HG03575 (cell line): ENCODE measurements around the gene AOPEP.

Experiments used
- ATAC-seq: cut with Tn5 transposase; IDR thresholded peaks from one replicate; pipeline ENCODE4 v1.9.1; 2021; ENCODE audit not compliant: unreplicated experiment, insufficient number of reproducible peaks, low FRiP score; ENCODE audit errors: extremely low read depth

Gene AOPEP, protein sequence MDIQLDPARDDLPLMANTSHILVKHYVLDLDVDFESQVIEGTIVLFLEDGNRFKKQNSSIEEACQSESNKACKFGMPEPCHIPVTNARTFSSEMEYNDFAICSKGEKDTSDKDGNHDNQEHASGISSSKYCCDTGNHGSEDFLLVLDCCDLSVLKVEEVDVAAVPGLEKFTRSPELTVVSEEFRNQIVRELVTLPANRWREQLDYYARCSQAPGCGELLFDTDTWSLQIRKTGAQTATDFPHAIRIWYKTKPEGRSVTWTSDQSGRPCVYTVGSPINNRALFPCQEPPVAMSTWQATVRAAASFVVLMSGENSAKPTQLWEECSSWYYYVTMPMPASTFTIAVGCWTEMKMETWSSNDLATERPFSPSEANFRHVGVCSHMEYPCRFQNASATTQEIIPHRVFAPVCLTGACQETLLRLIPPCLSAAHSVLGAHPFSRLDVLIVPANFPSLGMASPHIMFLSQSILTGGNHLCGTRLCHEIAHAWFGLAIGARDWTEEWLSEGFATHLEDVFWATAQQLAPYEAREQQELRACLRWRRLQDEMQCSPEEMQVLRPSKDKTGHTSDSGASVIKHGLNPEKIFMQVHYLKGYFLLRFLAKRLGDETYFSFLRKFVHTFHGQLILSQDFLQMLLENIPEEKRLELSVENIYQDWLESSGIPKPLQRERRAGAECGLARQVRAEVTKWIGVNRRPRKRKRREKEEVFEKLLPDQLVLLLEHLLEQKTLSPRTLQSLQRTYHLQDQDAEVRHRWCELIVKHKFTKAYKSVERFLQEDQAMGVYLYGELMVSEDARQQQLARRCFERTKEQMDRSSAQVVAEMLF

DNA sequence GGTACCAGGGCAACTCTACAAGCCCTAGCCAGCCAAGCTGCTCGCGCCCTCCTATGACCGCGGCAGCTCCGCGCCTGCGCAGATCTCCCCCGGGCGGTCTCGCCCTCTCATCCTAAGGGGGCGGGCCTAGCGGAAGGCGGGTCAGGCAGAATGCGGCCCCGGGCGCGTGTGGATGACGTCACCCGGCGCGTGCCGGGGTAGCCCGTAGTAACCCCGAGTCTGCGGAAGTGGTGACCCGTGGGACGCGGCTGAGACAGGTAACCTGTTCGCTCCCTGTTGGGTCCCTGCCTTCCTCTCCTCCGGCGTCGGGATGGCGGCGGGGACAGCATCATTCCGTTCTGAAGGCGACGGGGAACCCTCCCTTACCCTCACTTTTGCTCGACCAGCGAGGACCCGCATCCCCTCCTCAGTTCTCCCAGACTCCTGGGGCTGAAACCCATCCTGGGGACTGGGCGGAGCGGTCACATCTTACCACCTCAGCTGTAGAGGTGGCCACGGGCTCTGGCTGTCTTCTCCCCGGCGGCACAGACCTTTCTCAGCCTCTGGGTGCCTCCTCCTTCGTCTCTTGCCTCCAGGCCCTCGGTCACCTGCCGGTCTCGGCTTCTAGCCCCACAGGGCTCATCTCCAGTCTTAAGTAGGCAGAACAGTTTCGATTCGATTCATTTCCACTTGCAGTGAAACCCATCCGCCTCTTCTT lies at the start of gene AOPEP:
TSS of gene AOPEP (plus strand) at position 205 of the 697 bp plus-strand sequence. CDS start 33,085 bp downstream, outside the sequence.
- ATAC-seq: peak; percentile 65

DNA sequence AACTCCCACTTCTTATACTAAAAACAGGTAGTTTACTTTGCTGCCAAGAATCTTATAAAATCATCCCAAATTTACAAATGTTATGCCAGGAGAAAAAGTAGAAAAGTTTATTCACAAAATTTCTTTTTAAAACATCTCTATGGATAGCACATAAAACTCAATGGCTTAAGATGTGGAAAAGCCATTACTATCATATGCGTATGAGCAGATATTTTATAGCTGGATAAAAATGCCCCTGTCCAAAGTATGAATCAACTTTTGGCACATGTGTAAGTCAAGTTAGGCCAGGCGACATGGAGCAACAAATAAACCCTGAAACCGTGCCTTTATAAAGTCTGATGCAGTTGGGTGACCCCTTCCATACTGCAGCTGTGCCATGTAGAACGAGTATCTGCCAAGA lies 48.6 kb upstream of the AOPEP start:
- ATAC-seq: no peak

DNA sequence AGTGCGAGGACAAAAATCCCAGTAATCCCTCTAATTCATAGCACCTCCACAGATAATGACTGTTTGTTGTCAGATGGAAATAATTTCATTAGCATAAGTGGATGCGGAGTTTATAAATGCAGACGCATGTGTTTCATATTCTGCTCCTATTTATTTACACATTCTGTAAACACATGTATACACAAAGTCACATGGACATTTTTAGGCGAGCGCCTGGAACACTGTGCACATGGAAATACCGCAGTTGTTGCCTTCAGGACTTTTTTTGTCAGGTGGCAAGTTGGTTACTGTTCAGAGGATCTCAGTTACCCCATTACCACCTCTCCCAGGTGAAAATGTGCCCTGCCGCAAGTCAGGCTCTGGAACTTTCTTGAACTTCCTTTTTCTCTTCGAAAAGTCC lies 46.9 kb upstream of the AOPEP start:
- no peak for ATAC-seq

DNA sequence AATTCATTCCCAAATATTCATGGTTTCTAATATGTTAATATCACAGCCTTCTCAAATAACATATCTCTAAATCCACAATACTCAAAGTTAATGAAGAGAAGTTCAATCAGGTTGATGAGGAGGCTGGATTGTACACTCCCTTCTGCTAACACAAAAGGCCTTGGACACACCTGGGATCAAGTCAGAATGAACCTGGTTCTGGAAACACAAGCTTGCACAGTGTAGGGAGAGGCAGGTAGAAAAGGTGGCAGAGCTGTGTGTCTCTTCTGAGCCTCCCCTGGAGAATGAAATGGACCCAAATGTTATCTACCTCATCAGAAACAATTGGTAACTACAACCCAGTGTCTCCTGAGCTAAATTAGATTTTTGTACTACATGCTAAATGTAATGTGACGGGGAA lies 46.5 kb upstream of the AOPEP start:
- ATAC-seq: no peak

DNA sequence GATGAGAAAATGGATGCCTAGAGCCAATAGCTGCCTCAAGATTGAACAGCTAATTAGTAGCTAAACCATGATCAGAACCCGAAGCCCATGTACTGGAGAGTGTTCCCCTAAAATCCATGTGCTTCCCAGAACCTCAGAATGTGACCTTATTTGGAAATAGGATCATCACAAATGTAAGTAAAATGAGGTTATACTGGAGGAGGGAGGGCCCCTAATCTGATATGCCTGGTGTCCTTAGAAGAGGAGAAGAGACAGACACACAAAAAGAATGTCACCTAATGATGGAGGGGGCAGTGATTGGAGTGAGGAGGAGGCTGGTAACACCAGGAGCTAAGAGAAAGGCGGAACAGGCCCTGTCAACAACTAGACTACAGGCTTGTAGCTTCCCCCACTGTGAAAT lies 45.9 kb upstream of the AOPEP start:
- ATAC-seq: no peak

DNA sequence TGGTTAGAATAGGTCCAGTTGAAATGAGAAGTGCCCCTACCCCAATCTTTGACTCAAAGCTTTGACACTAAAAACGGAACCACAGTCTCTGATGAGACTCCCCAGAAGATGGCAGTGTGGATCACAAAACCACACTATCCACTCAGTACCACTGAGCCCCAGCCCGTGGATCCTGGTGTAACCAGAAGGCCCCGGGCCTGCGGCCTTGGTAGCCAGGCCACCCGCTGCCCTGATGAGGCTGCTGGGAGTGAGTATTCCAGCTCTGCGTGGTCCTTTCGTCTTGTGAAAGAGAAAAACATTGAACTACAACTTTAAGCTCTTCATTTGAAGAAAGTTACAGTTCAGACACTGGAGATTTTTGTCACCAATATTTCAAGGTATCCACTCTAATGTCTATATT lies 45.0 kb upstream of the AOPEP start:
- no peak for ATAC-seq

DNA sequence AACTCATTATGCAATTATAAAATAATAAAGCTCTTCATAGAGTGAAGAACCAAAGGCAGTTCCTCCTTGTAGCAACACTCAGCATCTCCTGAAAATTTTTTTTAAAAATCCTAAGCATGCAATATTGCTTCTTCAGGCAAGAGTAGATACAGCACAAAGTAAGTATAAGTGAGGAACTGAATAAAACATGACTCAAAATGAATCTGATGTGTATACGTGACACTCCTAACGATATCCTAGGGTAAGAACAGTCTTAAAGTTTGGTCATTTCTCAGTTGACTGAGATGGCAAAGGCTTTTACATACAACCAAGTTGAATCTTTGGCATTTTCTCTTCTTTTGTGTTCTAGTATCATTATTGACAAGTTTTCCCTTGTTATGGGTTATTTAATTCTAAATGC lies 41.1 kb upstream of the AOPEP start:
- no peak for ATAC-seq

DNA sequence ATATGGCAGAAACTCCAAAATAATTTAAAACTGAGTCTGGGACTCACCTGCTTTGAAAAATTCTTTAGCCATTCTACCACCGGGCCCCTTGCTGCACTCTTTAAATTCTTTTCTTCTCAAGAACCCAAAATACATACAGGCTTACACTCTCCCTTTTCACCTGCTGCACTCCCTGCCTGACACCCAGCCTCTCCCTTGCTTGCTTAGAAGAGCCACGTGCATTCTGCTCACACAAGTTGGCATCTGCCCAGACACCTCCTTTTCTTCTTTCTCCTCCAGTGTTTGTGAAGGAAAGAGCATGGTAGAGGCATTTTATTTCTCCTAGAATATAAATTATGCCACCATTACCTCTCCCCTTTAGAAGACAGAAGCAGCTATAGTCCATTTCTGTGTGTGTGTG lies 39.0 kb upstream of the AOPEP start:
- no peak for ATAC-seq

DNA sequence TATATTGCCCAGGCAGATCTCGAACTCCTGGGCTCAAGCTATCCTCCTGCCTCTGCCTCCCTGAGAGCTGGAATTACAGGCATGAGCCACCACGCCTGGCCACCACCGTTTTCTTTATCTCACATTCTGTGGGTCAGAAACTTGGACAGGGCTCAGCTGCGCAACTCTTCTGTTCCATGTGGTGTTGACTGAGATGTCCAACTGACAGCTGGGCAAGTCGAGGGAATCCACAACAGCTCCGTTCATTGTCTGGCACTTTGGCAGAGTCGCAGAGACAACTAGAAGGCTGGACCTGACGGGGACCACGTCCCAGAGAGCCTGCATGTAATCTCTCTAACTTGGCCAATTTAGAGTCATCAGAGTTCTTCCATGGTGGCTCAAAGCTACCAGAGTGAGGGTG lies 36.2 kb upstream of the AOPEP start:
- ATAC-seq: no peak

DNA sequence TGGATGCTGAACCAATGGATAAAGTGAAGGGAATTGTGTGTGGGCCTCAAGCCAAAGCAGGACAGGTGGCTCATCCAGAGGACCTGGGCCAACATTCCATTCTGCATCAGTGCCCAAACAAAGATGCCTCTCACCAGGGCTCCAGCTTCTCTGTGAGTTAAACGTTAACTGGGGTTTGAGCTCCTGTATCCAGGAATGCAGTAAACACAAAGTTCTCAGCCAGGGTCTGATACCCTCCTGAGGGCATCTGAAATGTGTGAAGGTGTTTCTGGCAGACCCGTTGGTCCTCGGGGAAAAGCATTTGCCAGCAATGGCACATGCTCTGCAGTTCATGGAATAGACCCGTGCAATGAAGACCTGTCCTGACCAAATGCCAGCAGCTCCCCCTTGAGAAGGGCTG lies 33.9 kb upstream of the AOPEP start:
- ATAC-seq: no peak

DNA sequence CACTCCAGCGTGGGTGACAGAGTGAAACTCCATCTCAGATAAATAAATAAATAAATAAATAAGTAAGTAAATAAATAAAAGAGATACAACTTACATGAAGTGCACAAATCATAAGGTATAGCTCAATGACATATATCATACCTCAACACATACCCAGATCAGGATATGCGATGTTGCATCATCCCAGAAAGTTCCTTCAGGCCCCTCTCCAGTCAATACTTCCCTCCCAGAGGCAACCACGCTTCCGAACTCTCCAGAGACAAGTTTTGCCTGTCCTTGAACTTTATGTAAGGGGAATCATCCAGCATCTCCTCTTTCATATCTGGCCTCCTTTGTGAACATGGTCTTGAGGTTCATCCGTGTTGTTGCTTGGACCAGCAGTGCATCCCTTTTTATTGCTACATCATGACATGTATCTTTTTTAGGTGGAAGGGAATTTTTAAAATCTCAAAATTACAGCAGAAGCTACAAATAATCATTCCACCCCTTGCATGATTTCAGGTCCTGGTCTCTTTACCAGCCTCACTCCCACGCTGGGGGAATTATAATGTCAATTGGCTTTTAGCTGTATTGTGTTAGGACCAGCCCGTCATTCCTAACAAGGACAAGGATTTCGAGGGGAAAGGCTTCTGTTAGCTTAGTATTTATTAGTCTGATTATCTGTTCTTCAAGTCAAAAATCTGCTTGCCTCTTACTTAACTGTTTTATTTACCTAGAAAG lies 32.9 kb upstream of the AOPEP start:
- no peak for ATAC-seq

DNA sequence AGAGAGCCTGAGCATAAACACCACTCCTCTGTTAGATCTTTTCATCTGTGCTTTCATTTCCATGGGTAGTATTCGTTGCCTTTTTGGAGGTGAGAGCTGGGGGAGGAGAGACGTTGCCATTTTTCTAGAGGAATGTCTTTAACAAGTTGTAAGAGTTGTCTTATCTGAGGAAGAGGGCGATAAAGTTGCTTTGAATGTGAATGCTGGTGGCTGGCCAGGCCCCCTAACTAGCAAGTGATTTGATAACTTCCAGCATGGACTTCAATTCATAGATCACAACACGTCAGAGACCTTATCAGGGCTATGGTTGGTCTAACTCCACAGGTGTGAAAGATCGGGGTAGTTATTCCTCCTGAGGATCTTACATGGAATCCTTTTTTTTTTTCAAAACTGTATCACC lies 30.0 kb upstream of the AOPEP start:
- ATAC-seq: no peak

DNA sequence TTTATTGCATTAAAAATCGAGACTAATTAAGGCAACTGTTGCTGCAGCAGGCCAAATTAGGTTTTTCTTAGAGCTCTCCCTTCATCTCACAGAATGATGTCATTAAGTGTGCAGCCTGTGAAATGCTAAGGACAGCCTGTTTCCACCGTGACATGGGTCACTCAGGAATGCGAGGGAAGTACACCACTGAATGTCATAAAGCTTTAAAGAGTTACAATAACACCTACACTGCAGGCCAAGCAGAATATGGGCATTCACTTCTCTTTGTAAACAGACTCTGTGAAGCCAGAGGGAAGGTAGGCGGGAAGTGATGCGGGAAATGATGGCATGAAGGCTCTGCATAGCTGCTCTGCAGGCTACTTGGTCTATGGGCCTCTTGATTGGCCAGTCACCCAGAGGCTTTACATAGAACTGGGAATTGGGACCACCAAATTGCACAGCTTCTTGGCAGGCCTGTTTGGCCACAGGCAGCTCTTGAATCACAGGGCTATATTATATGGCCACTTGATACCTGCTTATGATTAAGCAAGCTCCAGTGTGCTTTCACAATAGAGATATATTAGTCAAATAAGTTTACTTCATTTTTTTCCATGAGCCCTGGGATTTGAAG lies 28.4 kb upstream of the AOPEP start:
- no peak for ATAC-seq

DNA sequence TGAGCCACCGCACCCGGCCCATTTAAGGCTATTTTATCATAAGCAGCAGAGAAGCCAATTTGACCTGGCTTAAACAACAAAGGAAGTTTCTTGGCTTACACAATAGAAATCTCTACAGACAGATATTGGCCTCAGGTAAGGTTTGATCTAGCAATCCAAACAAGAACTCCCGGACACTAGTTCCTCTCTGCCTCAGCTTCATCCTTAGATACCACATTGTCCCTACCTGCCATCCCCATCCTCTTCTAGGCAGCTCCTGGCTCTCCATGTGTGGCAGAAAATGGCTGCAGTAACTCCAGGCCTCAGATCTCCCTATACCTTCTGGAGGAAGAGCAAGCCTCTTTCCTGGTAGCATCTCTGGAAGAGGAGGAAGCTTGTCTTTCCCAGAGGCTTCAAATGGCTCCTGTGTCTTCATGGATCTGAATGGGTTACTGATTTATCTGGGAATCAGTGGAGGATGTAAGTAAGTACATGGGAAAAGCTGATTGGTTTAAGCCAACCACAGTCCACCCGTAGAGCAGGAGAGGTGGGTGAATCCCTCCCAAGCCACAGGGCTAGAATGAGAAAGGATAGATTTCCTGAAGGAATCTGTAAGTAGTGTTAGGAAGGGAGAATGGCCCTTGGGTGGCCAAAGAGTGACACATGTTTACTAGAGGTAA lies 26.7 kb upstream of the AOPEP start:
- no peak for ATAC-seq

DNA sequence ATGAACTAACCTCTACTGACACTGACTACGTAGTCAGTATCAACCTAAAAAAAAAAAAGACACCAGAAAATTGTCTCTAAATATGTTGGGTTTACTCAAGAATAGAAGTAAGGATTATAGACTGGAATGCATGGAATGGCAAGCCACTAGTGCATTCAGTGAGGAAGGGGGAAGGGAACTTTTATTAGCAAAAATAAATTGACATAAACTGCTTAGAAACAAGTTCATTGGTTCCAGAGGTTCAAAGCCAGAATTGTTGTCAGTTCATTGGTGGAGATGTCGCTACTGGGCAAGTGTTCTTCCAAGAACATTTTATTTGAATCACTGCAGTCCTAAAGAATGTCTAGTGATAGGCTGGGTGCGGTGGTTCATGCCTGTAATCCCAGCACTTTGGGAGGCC lies 26.1 kb upstream of the AOPEP start:
- no peak for ATAC-seq

DNA sequence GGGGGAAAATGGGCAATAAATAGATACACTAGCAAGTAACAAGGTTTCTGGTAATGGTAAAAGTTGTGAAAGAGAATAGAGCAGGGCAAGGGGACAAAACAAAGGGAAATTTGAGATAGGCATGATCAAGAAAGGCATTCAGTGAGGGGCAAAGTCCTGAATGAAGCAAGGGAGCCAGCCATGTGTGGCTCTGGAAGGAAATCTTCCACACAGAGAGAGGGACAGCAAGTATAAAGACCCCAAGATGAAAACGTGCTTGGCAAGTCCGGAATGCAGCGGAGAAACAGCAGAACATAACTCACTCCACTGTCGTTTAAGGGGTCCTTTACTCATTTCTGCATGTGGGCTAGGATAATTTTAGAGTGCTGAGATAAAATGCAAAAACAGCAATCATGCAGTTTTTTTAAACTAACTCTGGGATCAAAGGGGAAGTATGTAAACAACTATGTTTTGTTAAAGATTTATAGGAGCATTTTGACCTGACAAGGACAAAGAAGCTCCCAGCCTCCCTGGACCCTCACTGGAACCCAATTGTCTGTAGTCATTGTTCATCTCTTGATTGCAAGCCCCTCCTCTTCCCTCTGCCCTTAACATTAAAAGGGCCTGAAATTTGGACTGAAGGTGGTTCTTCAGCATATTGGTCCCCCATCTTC lies 22.9 kb upstream of the AOPEP start:
- no peak for ATAC-seq

DNA sequence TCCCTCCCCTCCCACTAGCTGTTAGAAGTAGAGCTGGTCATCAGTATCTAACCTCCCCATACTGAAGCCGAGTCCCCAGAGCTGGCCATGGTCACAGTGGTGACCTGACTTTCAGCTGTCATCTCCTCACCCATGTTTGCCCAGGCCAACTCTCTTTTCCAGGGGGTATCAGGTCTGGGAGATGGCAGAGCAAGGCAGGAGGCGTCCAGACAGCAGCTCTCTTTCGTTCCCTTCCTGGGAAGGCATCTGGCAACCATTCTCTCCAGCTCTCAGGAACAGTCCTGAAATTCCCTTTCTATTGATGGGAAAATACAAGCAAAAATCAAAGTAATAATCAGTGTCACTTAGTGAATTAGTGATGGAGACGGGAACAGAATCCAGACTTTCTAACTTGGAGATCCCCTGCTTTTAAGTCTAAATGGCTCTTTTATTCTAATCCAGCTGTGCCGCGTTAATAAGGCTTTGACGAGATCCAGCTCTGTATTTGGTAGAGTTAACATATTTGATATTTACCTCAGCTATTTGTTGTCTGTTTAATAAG lies 21.3 kb upstream of the AOPEP start:
- no peak for ATAC-seq

DNA sequence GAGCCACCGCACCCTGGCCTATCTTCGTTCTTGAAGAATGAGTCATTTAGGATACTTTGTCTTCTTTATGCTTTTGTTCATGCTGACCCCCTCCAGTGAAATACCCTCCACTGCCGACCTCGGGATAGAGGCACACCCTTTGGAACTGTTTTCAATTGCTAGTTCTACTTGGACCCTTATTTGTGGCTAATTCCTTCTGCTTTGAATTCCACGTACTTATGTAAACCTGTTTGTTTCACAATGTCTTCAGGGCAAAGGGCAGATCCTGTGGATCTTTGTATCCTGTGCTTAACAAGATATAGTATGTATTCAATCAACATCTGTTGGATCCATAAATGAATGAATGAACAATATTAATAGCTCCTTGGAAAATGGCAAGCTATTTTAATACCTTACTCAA lies 19.6 kb upstream of the AOPEP start:
- no peak for ATAC-seq
